CD1c-positive myeloid dendritic cell (primary cell): ENCODE results near the gene ADARB2.
"Not testable (repeated sequence)": the region's sequence is repeated elsewhere in the genome, so short reads cannot be mapped to it uniquely, and the experiment has no call there.

Source experiments
- DNase-seq: peaks from one replicate; pipeline ENCODE4 v3.0.0-alpha.2; 2016; ENCODE audit errors: extremely low spot score

The ADARB2 gene

DNA sequence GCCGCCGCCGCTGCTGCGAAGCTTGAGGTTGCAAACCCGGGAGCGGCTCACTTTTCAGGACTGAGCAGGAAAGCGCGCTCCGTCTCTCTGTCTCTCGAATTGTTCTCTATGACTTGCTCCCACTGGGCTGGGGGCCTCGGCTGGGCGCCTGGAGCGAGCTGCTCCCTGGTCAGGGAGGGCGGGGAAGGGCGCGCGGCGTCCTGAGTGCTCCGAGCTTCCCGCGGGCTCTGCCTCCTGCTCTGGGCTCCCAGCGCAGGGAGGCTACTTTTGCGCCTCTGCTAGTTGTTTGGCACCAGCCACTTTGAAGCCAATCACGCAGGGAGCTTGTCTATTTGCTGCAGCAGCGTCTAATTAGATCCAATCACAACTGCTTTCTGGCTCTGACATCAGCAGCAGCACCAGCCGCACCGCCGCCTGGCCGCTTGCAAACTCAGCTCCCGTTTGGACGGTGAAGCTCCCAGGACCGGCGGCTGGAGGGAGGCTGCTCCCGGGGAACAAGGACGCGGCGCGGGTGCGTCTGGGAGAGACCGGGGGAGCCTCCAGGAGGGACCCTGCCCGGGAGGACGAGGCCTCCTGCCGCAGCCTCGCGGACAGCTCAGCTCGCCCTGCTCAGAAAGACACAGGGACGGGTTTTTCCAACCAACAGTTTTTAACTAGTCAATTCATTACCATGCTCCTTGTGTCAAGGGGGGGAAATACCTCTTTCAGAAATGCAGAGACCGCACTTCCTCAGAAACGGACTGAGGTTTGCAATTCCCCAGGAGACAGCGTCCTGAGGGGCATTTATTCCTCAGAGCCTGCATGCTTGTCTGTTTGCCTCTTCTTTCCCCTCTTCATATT, at the start of gene ADARB2:
TSS of gene ADARB2 (minus strand) at position 304 of the 840 bp plus-strand sequence.
- DNase-seq: no peak

- DNase-seq: no peak
These were observed 48.5 kb upstream of the ADARB2 start for GRCh38 chr10:1785835-1786234.

- DNase-seq: no peak
These were observed 45.5 kb upstream of the ADARB2 start for GRCh38 chr10:1782841-1783240.

DNA sequence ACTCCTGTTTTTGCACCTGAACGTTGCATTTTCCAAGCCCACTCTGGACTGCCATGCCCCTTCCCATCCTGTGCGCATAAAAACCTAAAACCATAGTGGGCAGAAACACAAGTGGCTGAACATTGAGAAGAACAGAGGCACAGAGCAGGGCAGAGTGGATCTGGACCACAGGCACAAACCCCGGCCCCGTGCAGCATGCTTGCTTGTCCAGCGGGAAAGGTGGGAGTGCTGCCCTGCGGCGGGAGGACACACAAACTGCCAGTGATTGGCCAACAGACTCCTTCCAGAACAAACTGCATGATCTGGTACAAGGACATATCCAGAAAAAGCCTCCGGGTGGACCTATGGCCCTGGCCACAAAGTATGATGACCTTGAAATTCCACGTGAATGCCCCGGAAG, 42.5 kb upstream of the ADARB2 start:
- no peak for DNase-seq

- no peak for DNase-seq
These were observed 41.1 kb upstream of the ADARB2 start for GRCh38 chr10:1778375-1778969.

- no peak for DNase-seq
These were observed 38.9 kb upstream of the ADARB2 start for GRCh38 chr10:1776127-1776662.

DNA sequence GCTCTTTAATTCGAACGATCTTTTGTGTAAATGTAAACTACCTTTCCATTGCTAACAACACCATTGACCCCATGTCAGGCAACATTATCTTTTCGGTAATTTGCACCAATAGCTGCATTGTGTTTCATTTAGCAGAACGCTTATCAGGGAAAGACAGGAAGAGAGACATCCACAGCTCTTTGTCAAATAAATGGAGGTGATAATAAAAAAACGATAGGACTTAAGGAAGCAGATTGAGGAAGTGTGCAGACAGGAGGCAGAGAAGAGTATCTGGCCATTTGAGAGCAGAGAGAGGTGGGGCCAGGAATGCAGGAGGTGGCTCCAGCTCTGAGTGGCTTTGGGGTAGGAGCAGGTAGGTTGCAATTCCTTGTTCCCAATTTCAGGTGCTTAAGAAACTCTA, 37.5 kb upstream of the ADARB2 start:
- DNase-seq: no peak

DNA sequence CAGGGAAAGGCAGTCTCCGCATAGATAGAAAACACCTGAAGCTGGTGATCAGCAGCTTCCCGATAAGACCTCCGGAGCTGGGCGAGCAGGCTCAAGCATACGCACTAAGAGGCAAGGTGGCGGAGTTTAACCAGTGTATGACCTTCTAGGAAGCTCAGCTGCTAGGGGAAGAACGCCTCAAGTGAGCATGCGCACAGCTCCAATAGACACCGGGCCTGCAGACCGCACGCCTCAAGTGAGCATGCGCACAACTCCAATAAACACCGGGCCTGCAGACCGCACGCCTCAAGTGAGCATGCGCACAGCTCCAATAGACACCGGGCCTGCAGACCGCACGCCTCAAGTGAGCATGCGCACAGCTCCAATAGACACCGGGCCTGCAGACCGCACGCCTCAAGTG, 35.9 kb upstream of the ADARB2 start:
- not testable (repeated sequence) for DNase-seq

GRCh38 chr10:1766049-1766448, 28.7 kb upstream of the ADARB2 start:
- DNase-seq: no peak

DNA sequence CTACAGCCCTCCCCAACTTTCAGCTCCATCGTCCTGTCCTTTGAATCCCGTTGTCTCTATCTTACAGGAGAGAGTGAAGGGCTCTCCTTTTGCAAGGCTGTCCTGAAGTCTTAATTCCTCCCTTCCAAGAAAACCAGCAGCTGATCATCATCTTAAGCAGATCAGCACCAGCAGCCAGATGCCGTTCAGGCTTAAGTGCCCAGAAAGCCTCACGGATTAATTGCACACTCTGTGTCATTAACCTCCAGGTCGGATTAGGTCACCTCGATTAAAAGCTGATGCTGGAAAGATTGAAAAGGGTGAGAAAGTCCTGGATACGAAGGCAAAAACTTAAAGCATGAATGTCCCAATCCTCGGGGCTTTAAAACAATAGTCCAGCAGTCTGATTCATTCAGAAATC, 24.8 kb upstream of the ADARB2 start:
- no peak for DNase-seq

GRCh38 chr10:1754506-1755153, 17.3 kb upstream of the ADARB2 start:
- no peak for DNase-seq

DNA sequence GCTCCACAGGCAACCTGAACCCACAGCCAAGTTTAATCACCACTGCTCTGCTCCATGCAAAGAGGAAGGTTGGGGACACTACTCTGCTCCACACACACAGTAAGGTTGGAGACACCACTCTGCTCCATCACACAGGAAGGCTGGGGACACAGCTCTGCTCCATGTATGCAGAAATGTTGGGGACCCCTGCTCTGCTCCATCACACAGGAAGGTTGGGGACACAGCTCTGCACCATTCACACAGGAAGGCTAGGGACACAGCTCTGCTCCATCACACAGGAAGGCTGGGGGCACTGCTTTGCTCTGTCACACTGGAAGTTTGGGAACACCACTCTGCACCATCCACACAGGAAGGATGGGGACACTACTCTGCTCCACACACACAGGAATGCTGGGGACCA, 14.8 kb upstream of the ADARB2 start:
- DNase-seq: no peak

DNA sequence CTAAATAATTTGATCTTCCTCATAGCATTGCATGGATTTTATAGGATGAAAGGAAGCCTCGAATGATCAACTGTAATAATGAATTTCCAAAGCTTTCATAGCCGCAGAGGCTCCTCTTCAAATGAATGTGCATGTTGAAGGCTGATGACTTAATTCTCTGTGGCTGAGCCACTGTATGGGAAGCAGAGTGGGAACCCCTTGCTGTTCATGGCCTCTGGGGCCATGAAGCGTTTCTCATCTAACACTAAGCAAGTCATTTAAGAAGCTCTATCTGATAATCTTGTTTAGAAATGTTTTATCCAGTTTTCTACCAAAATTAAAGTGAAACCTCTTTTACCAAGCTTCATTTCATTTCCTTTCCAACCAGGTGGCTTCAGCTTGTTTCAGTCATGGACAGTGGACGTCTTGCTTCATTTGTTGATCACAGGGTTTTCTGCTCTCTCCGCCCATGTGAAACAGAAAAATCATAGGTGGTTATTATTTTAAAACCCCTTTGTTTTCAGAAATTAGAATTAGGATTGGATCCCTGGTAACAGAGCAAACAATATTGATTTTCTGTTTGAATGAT, 10.3 kb upstream of the ADARB2 start:
- DNase-seq: no peak

DNA sequence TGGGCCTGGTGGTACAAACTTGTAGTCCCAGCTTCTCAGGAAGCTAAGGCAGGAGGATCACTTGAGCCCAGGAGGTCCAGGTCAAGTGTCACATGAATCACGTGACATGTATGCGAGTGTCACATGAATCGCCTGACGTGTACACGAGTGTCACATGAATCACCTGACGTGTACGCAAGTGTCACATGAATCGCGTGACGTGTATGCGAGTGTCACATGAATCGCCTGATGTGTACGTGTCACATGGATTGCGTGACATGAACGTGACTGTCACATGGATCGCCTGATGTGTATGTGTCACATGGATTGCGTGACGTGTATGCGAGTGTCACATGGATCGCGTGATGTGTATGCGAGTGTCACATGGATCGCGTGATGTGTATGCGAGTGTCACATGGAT, 9.5 kb upstream of the ADARB2 start:
- DNase-seq: no peak

DNA sequence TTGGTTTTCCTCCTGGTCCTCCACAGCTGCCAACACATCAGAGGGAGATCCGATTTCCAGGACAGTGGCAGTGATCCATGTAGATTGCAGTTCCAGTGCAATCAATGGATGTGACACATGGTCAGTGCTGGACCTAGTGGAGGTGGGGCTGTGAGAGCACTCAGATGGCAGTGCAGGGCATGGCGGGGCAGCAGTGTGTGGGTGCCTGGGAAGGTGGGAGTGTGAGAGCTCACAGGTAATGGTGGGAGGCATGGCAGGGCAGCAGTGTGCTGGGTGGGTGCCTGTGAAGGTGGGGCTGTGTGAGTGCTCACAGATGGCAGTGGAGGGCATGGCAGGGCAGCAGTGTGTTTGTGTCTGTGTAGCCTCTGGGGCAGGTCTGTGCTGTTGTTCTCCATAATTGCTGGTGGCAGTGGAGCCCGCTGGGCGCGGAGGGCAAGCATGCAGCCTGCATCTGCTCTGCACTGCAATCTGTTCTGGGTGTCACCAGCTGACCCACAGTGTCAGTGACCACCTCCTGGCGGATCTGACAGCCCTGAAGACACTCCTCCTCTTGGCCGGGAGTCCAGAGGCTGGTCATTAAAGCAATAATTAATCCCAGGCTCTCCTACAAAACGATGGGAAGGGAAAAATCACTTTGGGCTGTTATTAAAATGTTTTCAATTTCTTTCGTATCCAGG, 8.6 kb upstream of the ADARB2 start:
- no peak for DNase-seq

DNA sequence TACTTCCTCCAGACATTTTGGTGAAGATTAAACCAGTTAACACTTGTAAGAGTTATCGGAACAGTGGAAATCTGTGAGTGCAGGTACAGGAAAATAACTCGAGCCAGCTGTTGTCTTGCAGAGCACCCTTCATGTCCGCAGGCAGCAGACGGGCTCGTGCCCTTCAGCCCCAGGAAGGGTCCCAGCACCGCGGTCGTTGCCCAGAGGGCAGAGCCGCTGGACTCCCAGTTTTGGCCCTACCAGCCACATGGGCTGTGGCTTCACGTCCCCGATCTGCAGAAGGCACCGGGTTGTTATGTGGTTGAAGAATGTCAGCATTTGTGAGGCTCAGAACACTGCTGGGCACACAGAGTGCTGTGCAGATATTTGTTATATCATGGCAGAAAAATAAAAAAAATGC, 7.2 kb upstream of the ADARB2 start:
- no peak for DNase-seq

DNA sequence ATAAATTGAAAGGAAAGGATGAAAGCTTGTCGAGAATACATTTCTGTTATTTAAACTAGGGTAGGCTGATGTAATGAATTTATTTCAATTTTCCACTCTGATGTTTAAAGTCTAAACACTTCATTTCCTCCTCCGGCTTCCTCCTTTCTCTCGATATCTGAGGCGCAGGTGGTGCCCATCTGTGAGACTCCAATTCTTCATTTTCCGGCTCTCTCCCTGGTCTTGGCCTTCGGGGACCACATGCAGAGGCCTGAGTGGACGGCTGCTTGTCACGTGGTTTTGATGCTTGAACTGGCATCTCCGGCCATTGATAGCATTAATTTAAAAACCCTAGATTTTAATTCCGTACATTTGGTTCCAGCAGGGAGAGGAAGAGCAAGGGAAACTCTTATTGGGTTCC, 5.8 kb upstream of the ADARB2 start:
- no peak for DNase-seq

GRCh38 chr10:1741450-1741849, 4.1 kb upstream of the ADARB2 start:
- DNase-seq: no peak

DNA sequence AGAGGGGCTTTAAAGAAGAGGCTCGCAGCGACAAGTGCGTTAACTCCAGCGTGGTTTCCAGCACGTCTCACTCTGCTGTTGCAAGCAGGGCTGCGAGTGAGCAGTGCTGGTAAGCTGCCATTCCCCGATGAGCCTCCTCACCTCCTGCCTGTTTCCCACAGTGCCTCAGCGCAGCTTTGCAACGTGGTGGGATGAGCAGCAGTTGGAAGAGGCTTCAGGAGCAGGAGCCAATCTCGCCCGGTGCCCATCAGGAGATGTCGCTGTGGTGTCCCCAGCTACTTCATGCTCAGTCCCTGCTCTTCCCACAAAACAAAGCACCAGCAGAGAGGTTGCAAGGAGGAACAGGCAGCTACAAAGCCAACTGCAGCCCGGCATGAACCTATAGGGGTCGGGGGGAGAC, 2.4 kb upstream of the ADARB2 start:
- DNase-seq: no peak

GRCh38 chr10:1738950-1739349, 1.6 kb upstream of the ADARB2 start:
- DNase-seq: no peak

GRCh38 chr10:1736972-1737221, 428 bp downstream of the ADARB2 start:
- no peak for DNase-seq
